ENCODE measurements around the gene DOK3. TPM values are rescaled to one million over a fixed set of nuclear protein-coding genes. Genes with fewer than 3 reads are reported as not detected.

DOK3 gene
- total RNA-seq, 6 experiments from 2014 or later: 2.5 to 6.6 (median 3.9) TPM

DNA sequence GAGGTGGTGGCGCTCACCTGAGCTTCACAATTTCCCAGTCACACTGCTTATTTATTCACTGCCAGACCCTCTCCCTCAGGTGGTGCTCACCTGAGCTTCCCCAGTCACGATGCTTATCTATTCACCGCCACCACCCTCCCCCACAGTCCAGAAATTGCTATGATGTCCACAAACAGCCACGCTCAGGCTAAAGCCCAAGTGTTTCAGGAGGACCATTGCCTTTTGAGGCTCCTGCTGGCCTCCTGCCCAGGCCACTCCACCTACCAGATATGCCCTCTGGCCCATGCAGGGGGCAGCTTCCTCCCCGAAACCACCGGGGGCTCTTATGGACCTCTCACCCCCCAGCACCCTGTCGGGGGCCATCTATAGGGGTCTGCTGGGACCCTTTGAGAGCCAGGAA is 16.8 kb downstream of the DOK3 start:
- Histone ChIP-seq H3K36me3 (peaks cover 0 to 2% (median 0%) of the 10 kb centered on the region in 4 donors), H3K4me3 (no peak overlapping the region), H3K27ac (no peak overlapping the region), H3K9me3 (no peaks in the 10 kb centered on the region), H3K27me3 (no peaks in the 10 kb centered on the region), H3K4me1 (no peaks in the 10 kb centered on the region)
- 88% methylated on average over 1 of the region's 7 CpGs for WGBS (ENCODE audit: insufficient coverage, low coverage, low lambda C conversion rate, missing lambda C conversion rate)
- DNase-seq: no peak
- intact Hi-C loops (cut with DNase I): no loop called here
- TF ChIP-seq, protein P1, sequence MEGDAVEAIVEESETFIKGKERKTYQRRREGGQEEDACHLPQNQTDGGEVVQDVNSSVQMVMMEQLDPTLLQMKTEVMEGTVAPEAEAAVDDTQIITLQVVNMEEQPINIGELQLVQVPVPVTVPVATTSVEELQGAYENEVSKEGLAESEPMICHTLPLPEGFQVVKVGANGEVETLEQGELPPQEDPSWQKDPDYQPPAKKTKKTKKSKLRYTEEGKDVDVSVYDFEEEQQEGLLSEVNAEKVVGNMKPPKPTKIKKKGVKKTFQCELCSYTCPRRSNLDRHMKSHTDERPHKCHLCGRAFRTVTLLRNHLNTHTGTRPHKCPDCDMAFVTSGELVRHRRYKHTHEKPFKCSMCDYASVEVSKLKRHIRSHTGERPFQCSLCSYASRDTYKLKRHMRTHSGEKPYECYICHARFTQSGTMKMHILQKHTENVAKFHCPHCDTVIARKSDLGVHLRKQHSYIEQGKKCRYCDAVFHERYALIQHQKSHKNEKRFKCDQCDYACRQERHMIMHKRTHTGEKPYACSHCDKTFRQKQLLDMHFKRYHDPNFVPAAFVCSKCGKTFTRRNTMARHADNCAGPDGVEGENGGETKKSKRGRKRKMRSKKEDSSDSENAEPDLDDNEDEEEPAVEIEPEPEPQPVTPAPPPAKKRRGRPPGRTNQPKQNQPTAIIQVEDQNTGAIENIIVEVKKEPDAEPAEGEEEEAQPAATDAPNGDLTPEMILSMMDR (IDR thresholded peaks at IDR 0.05): no peak
- no peak for TF ChIP-seq POLR2A (IDR thresholded peaks at IDR 0.05)
- ATAC-seq: no peak

DNA sequence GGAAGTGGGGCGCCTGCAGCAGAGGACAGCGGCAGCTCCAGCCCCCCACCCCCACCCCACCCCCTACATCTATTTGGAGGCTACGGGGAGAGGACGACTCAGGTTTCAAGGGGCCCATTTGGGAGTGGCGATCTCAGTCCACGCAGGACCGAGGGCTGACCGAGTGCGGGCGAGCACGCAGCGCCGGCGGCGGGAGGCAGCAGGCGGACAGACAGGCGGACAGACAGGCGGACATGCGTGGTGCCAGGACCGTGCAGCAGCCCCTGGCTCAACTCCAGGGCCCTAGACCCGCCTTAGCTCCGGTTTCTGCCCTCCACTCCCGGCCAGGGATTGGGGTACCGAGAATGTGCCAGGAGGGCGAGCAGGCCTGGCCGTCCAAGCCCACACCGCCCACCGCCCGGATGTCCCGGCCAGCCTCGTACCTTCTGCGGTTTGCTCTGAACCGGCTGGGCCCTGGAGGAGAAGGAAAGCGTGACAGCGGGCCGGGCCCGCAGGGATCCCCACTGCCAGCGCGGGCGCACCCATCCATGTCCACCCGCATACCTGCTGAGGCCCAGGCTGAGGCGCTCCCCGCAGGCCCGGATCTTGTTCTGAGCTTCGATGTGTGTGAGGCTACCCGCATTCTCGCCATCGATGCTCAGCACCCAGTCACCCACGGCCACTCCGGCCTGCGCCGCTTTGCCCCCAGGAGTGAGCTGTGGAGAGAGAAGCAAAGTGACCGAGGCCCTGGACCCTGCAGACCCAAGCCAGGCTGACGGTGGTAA is 17.5 kb downstream of the DOK3 start:
- intact Hi-C loops (cut with DNase I): no loop called here

DNA sequence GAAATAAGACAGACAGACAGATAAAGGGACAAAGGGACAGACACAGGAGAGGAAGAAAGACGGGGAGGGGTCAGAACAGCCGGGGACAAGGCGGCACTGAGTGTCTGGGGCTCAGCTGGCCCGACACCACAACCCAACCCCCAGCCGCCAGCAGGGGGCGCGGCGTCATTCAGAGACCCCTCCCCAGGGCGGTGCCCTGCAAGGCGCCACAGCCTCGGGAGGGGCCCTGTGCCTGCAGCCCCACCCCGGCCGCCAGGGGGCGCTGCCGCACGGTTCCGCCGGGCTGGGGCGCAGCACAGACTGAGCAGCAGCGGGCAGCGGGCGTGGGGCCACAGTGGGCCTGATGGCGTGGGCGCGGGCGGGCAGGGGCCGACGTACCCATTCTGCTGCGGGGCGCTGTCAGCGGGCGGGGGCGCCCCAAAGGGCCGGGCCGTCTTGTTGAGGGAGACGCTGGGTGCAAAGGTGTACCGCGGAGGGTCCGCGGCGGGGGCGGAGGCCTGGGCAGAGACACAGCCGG is 18.1 kb downstream of the DOK3 start:
- Histone ChIP-seq H3K27me3 (no peaks in the 10 kb centered on the region), H3K4me3 (no peak overlapping the region), H3K4me1 (no peaks in the 10 kb centered on the region), H3K36me3 (peaks cover 0 to 2% (median 0%) of the 10 kb centered on the region in 4 donors), H3K27ac (no peak overlapping the region), H3K9me3 (no peaks in the 10 kb centered on the region)
- 75% methylated on average over 16 of the region's 43 CpGs for WGBS (ENCODE audit: insufficient coverage, low coverage, low lambda C conversion rate, missing lambda C conversion rate)
- ATAC-seq: no peak
- TF ChIP-seq, protein P1 (IDR thresholded peaks at IDR 0.05): peak; percentile 39 to 46 (median 43)
- TF ChIP-seq POLR2A (IDR thresholded peaks at IDR 0.05): no peak
- no peak for DNase-seq
- intact Hi-C loops (cut with DNase I): no loop called here

More for the DNA sequence above, 17.5 kb downstream of the DOK3 start:
- Histone ChIP-seq H3K9me3 (no peaks in the 10 kb centered on the region), H3K36me3 (peaks cover 0 to 2% (median 0%) of the 10 kb centered on the region in 4 donors), H3K4me1 (no peaks in the 10 kb centered on the region), H3K27ac (no peak overlapping the region), H3K4me3 (no peak overlapping the region), H3K27me3 (no peaks in the 10 kb centered on the region)
- ATAC-seq: no peak
- DNase-seq: no peak
- TF ChIP-seq POLR2A (IDR thresholded peaks at IDR 0.05): no peak
- TF ChIP-seq, protein P1 (IDR thresholded peaks at IDR 0.05): no peak
- 90% methylated on average over 8 of the region's 54 CpGs for WGBS (ENCODE audit: insufficient coverage, low coverage, low lambda C conversion rate, missing lambda C conversion rate)

DNA sequence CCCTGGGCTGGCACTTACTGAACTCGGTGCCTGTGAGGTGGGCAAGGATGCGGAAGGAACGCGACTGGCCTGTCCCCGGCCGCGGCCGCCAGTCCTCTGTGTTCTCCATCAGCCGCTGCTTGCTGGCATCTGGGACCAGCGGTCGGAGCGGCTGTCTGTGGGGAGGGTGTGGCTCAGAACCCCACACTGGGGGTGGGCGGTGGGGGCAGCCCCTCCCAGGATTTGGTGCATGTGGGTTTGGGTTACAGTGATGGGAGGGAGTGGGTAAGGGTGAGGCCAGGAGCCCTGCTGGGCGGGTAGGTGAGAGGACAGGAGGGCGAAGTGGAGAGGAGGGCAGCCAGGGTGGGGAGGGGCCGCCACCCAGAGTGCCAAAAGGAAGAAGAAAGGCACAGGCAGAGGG is 18.6 kb downstream of the DOK3 start:
- DNase-seq (no peak), ATAC-seq (no peak)
- H3K4me3 ChIP-seq: no peak overlapping the region
- H3K4me1 ChIP-seq: no peaks in the 10 kb centered on the region
- H3K27me3 ChIP-seq: no peaks in the 10 kb centered on the region
- intact Hi-C loops (cut with DNase I): no loop called here
- H3K9me3 ChIP-seq: no peaks in the 10 kb centered on the region
- WGBS (ENCODE audit: insufficient coverage, low coverage, low lambda C conversion rate, missing lambda C conversion rate): 96% methylated on average over 3 of the region's 16 CpGs
- TF ChIP-seq, protein P1 (IDR thresholded peaks at IDR 0.05): no peak
- TF ChIP-seq POLR2A (IDR thresholded peaks at IDR 0.05): no peak
- H3K36me3 ChIP-seq: peaks cover 0 to 2% (median 0%) of the 10 kb centered on the region in 4 donors
- no peak overlapping the region for H3K27ac ChIP-seq
